GM12864 (cell line): ENCODE results near the gene NDUFB1.

Source experiments
- DNase-seq: peaks from one replicate; pipeline ENCODE4 v3.0.0-alpha.2; 2011; ENCODE audit warnings: low read depth
- H3K4me3 ChIP-seq: 2 replicates; pipeline ENCODE4 v1.5.1; 2011; ENCODE audit warnings: mild to moderate bottlenecking, low read depth, low read length, control low read depth
- CTCF ChIP-seq: IDR thresholded peaks from 2 replicates; pipeline ENCODE4 v1.5.1; 2011; ENCODE audit warnings: low read depth, mild to moderate bottlenecking, moderate library complexity, low read length, control low read depth, inconsistent platforms; ENCODE audit errors: missing control alignments

The NDUFB1 gene

GRCh38 chr14:92109490-92109889, 12.0 kb downstream of the NDUFB1 start:
- no peak overlapping the region for H3K4me3 ChIP-seq
- no peak for DNase-seq
- TF ChIP-seq CTCF = no peak

GRCh38 chr14:92108345-92109254, 12.9 kb downstream of the NDUFB1 start:
- peak; percentile 55 for DNase-seq
- H3K4me3 ChIP-seq = peak overlapping the region; percentile 41
- TF ChIP-seq CTCF = no peak

GRCh38 chr14:92106143-92106926, 15.2 kb downstream of the NDUFB1 start, which contains the start of gene ATXN3:
ATXN3 (minus strand) TSS chr14:92106582; CDS start chr14:92106552, 30 bp downstream.
- peak within 1 kb of the TSS; percentile 86 for H3K4me3 ChIP-seq
- peak; percentile 85 for TF ChIP-seq CTCF
- peak; percentile 98 for DNase-seq

- no peak for DNase-seq
- peak overlapping the region; percentile 86 for H3K4me3 ChIP-seq
- TF ChIP-seq CTCF = no peak
Measured at GRCh38 chr14:92105893-92106142, 15.7 kb downstream of the NDUFB1 start.

GRCh38 chr14:92105073-92105892, 16.2 kb downstream of the NDUFB1 start:
- peak overlapping the region; percentile 86 for H3K4me3 ChIP-seq
- DNase-seq = no peak
- no peak for TF ChIP-seq CTCF

GRCh38 chr14:92103363-92103989, 18.0 kb downstream of the NDUFB1 start:
- DNase-seq = no peak
- no peak for TF ChIP-seq CTCF
- H3K4me3 ChIP-seq = no peak overlapping the region
